Parathyroid adenoma (tissue), 2 donors: ENCODE results near the gene CIAO3.
A peak's percentile ranks its signal among the peaks of the same experiment; 100 is the strongest.

Experiments used
- H2AFZ ChIP-seq: fragments of 300-600 bp; sonication (generic); one replicate; pipeline ENCODE4 v1.7.0; 2017; ENCODE audit warnings: antibody characterized with exemption, mild to moderate bottlenecking
- H3K27ac ChIP-seq: fragments of 300-600 bp; sonication (generic); one replicate; pipeline ENCODE4 v1.7.0; 2017
- H3K27me3 ChIP-seq: fragments of 300-600 bp; sonication (generic); one replicate; pipeline ENCODE4 v1.7.0; 2017; ENCODE audit warnings: low read length; ENCODE audit not compliant: control insufficient read depth, insufficient read depth
- H3K36me3 ChIP-seq: fragments of 300-600 bp; sonication (generic); one replicate; pipeline ENCODE4 v1.7.0; 2017; ENCODE audit warnings: low read length; ENCODE audit not compliant: control insufficient read depth, insufficient read depth
- H3K4me1 ChIP-seq: fragments of 300-600 bp; sonication (generic); one replicate; pipeline ENCODE4 v1.7.0; 2017; ENCODE audit warnings: control low read depth
- H3K4me2 ChIP-seq: fragments of 300-600 bp; sonication (generic); one replicate; pipeline ENCODE4 v1.7.0; 2017; ENCODE audit warnings: low read length
- H3K4me3 ChIP-seq: fragments of 300-600 bp; sonication (generic); one replicate; pipeline ENCODE4 v1.7.0; 2017; ENCODE audit warnings: low read depth, low read length
- H3K79me2 ChIP-seq: fragments of 300-600 bp; sonication (generic); one replicate; pipeline ENCODE4 v1.7.0; 2017; ENCODE audit warnings: control low read depth
- H3K9ac ChIP-seq: fragments of 300-600 bp; sonication (generic); one replicate; pipeline ENCODE4 v1.7.0; 2017; ENCODE audit warnings: mild to moderate bottlenecking
- H3K9me3 ChIP-seq: fragments of 300-600 bp; sonication (generic); one replicate; pipeline ENCODE4 v1.7.0; 2017; ENCODE audit warnings: low read length; ENCODE audit not compliant: control insufficient read depth
- TF ChIP-seq, protein P1 (sequence below): fragments of 300-600 bp; sonication (generic); IDR thresholded peaks from one replicate; pipeline ENCODE4 v1.7.0; 2017; ENCODE audit warnings: antibody characterized with exemption, mild to moderate bottlenecking
- donor health status: primary hyperparathyroidism.

Gene CIAO3

DNA sequence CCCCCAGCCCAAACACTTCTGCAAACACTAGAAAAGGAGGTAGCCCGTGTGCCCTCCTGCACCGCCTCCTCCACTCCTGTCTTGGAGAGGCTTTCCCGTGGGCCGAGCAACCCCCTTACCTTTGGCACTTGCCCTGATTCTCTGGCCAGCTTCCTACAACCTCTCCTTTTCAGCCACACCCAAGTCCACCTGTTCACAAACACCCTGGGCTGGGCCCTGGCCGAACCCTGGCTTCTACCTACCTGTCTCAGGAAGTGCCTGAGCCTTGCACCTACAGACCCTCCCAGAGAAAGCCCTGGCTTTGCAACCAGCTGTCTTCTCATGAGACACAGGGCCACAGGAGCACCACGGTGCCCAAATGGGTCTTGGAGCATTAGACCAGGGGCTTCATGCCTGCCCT is 21.9 kb downstream of the CIAO3 start:
- no peak overlapping the region for H3K9ac ChIP-seq

DNA sequence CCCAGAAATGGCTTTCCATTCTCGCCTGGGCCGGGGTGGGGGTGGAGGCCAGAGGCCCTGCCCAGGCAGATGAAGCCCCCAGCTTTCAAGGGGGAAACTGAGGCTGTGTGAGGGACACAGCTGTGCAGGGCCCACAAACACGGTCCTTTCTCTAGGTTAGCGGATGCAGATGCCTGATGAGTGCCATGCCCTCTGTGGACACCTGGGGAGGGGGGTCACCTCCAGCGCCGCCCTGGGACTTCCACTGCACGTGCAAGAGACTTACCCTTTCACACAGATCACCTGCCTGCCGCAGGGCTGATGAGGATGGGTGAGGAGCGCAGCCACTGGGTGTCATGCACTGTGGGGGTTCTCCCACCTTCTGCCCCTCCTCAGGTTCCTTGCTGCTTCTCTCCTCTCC is 22.4 kb downstream of the CIAO3 start:
- no peaks in the 10 kb centered on the region for H3K27me3 ChIP-seq
- H3K79me2 ChIP-seq: peaks cover 2% of the 10 kb centered on the region
- H3K4me1 ChIP-seq: peaks cover 17% of the 10 kb centered on the region
- H2AFZ ChIP-seq: no peak overlapping the region
- H3K27ac ChIP-seq: no peak overlapping the region
- no peak overlapping the region for H3K9ac ChIP-seq
- H3K36me3 ChIP-seq: no peaks in the 10 kb centered on the region
- H3K4me2 ChIP-seq: no peak overlapping the region
- H3K4me3 ChIP-seq: no peak overlapping the region
- TF ChIP-seq, protein P1, sequence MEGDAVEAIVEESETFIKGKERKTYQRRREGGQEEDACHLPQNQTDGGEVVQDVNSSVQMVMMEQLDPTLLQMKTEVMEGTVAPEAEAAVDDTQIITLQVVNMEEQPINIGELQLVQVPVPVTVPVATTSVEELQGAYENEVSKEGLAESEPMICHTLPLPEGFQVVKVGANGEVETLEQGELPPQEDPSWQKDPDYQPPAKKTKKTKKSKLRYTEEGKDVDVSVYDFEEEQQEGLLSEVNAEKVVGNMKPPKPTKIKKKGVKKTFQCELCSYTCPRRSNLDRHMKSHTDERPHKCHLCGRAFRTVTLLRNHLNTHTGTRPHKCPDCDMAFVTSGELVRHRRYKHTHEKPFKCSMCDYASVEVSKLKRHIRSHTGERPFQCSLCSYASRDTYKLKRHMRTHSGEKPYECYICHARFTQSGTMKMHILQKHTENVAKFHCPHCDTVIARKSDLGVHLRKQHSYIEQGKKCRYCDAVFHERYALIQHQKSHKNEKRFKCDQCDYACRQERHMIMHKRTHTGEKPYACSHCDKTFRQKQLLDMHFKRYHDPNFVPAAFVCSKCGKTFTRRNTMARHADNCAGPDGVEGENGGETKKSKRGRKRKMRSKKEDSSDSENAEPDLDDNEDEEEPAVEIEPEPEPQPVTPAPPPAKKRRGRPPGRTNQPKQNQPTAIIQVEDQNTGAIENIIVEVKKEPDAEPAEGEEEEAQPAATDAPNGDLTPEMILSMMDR: no peak
- H3K9me3 ChIP-seq: no peaks in the 10 kb centered on the region

More for the DNA sequence above, 21.9 kb downstream of the CIAO3 start:
- TF ChIP-seq, protein P1: no peak
- H2AFZ ChIP-seq: no peak overlapping the region
- H3K27me3 ChIP-seq: no peaks in the 10 kb centered on the region
- no peaks in the 10 kb centered on the region for H3K9me3 ChIP-seq
- H3K27ac ChIP-seq: peak overlapping the region; percentile 12
- H3K79me2 ChIP-seq: peaks cover 2% of the 10 kb centered on the region
- H3K4me3 ChIP-seq: no peak overlapping the region
- peaks cover 17% of the 10 kb centered on the region for H3K4me1 ChIP-seq
- H3K36me3 ChIP-seq: no peaks in the 10 kb centered on the region
- no peak overlapping the region for H3K4me2 ChIP-seq

DNA sequence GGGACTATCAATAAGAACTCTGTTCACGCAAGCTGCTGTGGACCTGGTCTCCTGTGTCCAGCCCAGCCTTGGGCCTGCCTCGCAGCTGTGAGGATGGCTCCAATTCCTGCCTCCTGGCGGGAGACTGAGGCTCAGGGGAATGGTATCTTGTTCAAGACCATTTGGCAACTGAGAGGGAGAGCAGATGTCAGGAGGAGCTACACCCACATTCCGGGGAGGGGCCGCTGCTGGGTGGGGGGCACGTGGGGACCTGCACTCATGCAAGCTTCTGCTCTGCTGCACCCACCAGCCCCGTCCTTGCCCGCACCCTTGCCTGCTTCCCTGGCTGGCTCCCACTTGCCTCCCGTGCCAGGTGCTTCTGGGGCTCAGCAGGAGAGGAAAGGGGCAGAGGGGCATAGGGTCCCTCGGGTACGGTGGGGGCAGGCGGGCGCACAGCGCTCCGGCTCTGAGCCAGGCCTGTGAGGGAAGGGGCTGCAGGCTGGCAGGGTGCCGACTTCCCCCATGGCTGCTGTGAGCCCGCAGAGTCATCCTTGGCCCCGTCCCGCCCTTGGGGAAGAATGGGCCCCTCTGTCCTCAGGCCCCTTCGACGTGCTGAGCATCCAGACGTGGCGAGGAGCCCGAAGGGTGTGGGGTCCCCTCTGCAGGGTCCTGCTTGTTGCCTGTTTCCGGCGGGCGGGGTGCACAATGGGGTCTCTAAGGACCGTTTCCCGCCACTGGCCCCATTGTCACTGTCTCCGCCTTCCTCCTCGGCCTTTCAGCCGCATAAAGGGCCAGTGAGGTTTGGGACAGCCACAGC is 23.1 kb downstream of the CIAO3 start:
- TF ChIP-seq, protein P1: no peak

DNA sequence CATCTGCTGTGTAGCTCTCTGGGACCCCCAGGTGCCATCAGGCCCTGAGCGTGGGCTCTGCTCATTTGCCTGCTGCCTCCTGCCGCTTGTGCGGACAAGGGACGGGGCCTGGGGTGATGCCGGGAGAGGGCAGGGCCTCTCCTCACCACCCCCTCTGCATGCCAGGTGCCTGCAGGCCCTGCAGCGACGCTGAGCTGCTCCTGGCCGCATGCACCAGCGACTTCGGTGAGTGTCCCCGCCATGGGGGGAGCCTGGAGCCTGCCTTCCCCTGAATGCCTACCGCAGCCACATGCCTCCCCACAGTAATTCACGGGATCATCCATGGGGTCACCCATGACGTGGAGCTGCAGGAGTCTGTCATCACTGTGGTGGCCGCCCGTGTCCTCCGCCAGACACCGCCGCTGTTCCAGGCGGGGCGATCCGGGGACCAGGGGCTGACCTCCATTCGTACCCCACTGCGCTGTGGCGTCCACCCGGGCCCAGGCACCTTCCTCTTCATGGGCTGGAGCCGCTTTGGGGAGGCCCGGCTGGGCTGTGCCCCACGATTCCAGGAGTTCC is 23.9 kb downstream of the CIAO3 start:
- H3K79me2 ChIP-seq: peaks cover 2% of the 10 kb centered on the region
- TF ChIP-seq, protein P1: no peak
- H3K4me1 ChIP-seq: peaks cover 17% of the 10 kb centered on the region
- H3K4me2 ChIP-seq: no peak overlapping the region
- H3K4me3 ChIP-seq: no peak overlapping the region
- H3K27ac ChIP-seq: no peak overlapping the region
- no peaks in the 10 kb centered on the region for H3K9me3 ChIP-seq
- no peak overlapping the region for H3K9ac ChIP-seq
- no peak overlapping the region for H2AFZ ChIP-seq
- no peaks in the 10 kb centered on the region for H3K27me3 ChIP-seq
- no peaks in the 10 kb centered on the region for H3K36me3 ChIP-seq

More for the DNA sequence above, 23.1 kb downstream of the CIAO3 start:
- H3K27me3 ChIP-seq: no peaks in the 10 kb centered on the region
- no peak overlapping the region for H2AFZ ChIP-seq
- no peak overlapping the region for H3K9ac ChIP-seq
- peaks cover 17% of the 10 kb centered on the region for H3K4me1 ChIP-seq
- H3K4me3 ChIP-seq: no peak overlapping the region
- no peak overlapping the region for H3K27ac ChIP-seq
- no peaks in the 10 kb centered on the region for H3K9me3 ChIP-seq
- H3K4me2 ChIP-seq: no peak overlapping the region
- no peaks in the 10 kb centered on the region for H3K36me3 ChIP-seq
- H3K79me2 ChIP-seq: peaks cover 2% of the 10 kb centered on the region
